T-helper 17 cell (primary cell): Measurements from ENCODE around the gene ATP10B. TPM values are rescaled to one million over a fixed set of nuclear protein-coding genes. Genes with fewer than 3 reads are reported as not detected.
"Not testable (repeated sequence)": the region's sequence is repeated elsewhere in the genome, so short reads cannot be mapped to it uniquely, and the experiment has no call there.

ENCODE experiments used
- ATAC-seq: fragments of 150-1000 bp; cut with Tn5 transposase; 2 replicates; pipeline ENCODE4 v1.10.0; 2021; ENCODE audit warnings: mild to moderate bottlenecking, moderate library complexity
- DNase-seq, 3 donors: peaks; one replicate each; pipeline versions ENCODE4 v3.0.0 to v3.0.0-alpha.2; 2020 to 2021
- H3K9me3 ChIP-seq: one replicate; pipeline ENCODE4 v1.7.0; 2013; ENCODE audit warnings: low read length, mild to moderate bottlenecking; ENCODE audit not compliant: control insufficient read depth, poor library complexity, severe bottlenecking
- H3K27ac Mint-ChIP-seq: one replicate; pipeline ENCODE4 v1.8.0; 2022; ENCODE audit warnings: mild to moderate bottlenecking, moderate library complexity, mixed read lengths
- H3K27me3 Mint-ChIP-seq: one replicate; pipeline ENCODE4 v1.8.0; 2022; ENCODE audit warnings: mixed read lengths
- H3K36me3 Mint-ChIP-seq: one replicate; pipeline ENCODE4 v1.8.0; 2022; ENCODE audit warnings: low read depth, mixed read lengths
- H3K4me1 Mint-ChIP-seq: one replicate; pipeline ENCODE4 v1.8.0; 2022; ENCODE audit warnings: mild to moderate bottlenecking, mixed read lengths
- H3K4me3 Mint-ChIP-seq: one replicate; pipeline ENCODE4 v1.8.0; 2022; ENCODE audit warnings: mild to moderate bottlenecking, moderate library complexity, mixed read lengths
- total RNA-seq, 4 donors: library from RNA in 2 of 4; stranded (reverse) in 2 of 4; gene quantifications; one replicate each; pipeline ENCODE4 v1.2.3 and lab custom pipeline; 2022 to 2026

Gene ATP10B
- total RNA-seq, 2 donors from 2014 or later, result not detected

- no peaks in the 10 kb centered on the region for H3K9me3 ChIP-seq
- Mint-ChIP-seq H3K27me3 (peaks cover 13% of the 10 kb centered on the region), H3K4me3 (no peak overlapping the region), H3K27ac (no peak overlapping the region), H3K4me1 (no peaks in the 10 kb centered on the region), H3K36me3 (no peaks in the 10 kb centered on the region)
- DNase-seq, result no peak
- ATAC-seq, result no peak
These were observed 124.6 kb downstream of the ATP10B start for GRCh38 chr5:160727296-160727997.

- Mint-ChIP-seq H3K27ac (no peak overlapping the region), H3K4me1 (no peaks in the 10 kb centered on the region), H3K36me3 (no peaks in the 10 kb centered on the region), H3K27me3 (peaks cover 12% of the 10 kb centered on the region), H3K4me3 (no peak overlapping the region)
- no peaks in the 10 kb centered on the region for H3K9me3 ChIP-seq
- no peak for DNase-seq
- no peak for ATAC-seq
These were observed 125.3 kb downstream of the ATP10B start for GRCh38 chr5:160726721-160727120.

- H3K9me3 ChIP-seq, result no peaks in the 10 kb centered on the region
- DNase-seq (no peak), ATAC-seq (no peak)
- Mint-ChIP-seq H3K36me3 (no peaks in the 10 kb centered on the region), H3K27me3 (peaks cover 6% of the 10 kb centered on the region), H3K4me3 (no peak overlapping the region), H3K27ac (no peak overlapping the region), H3K4me1 (no peaks in the 10 kb centered on the region)
These were observed 131.2 kb downstream of the ATP10B start for GRCh38 chr5:160720822-160721221.

- ATAC-seq, H3K4me1 Mint-ChIP-seq, H3K9me3 ChIP-seq, DNase-seq, H3K36me3 Mint-ChIP-seq, H3K4me3 Mint-ChIP-seq, H3K27me3 Mint-ChIP-seq, H3K27ac Mint-ChIP-seq: not testable (repeated sequence)
These were observed 136.5 kb downstream of the ATP10B start for GRCh38 chr5:160715508-160715907.

- no peak overlapping the region for H3K27ac Mint-ChIP-seq
- no peak for DNase-seq
- no peak overlapping the region for H3K4me3 Mint-ChIP-seq
- no peaks in the 10 kb centered on the region for H3K9me3 ChIP-seq
- H3K36me3 Mint-ChIP-seq, result no peaks in the 10 kb centered on the region
- H3K4me1 Mint-ChIP-seq, result no peaks in the 10 kb centered on the region
- peaks cover 5% of the 10 kb centered on the region for H3K27me3 Mint-ChIP-seq
- no peak for ATAC-seq
These were observed 148.3 kb downstream of the ATP10B start for GRCh38 chr5:160703547-160704189.

- ATAC-seq (no peak), DNase-seq (no peak)
- no peak overlapping the region for H3K27ac Mint-ChIP-seq
- peaks cover 5% of the 10 kb centered on the region for H3K27me3 Mint-ChIP-seq
- H3K36me3 Mint-ChIP-seq, result no peaks in the 10 kb centered on the region
- no peak overlapping the region for H3K4me3 Mint-ChIP-seq
- H3K4me1 Mint-ChIP-seq, result no peaks in the 10 kb centered on the region
- H3K9me3 ChIP-seq, result no peaks in the 10 kb centered on the region
These were observed 149.1 kb downstream of the ATP10B start for GRCh38 chr5:160702934-160703333.

GRCh38 chr5:160702311-160702803 lies 149.7 kb downstream of the ATP10B start:
- H3K9me3 ChIP-seq, result no peaks in the 10 kb centered on the region
- no peak overlapping the region for H3K4me3 Mint-ChIP-seq
- DNase-seq (no peak), ATAC-seq (no peak)
- no peaks in the 10 kb centered on the region for H3K4me1 Mint-ChIP-seq
- H3K36me3 Mint-ChIP-seq, result no peaks in the 10 kb centered on the region
- no peak overlapping the region for H3K27ac Mint-ChIP-seq
- H3K27me3 Mint-ChIP-seq, result peaks cover 5% of the 10 kb centered on the region

- Mint-ChIP-seq H3K4me3 (no peak overlapping the region), H3K36me3 (no peaks in the 10 kb centered on the region), H3K27me3 (peaks cover 5% of the 10 kb centered on the region), H3K4me1 (no peaks in the 10 kb centered on the region), H3K27ac (no peak overlapping the region)
- ATAC-seq (no peak), DNase-seq (no peak)
- no peaks in the 10 kb centered on the region for H3K9me3 ChIP-seq
These were observed 150.6 kb downstream of the ATP10B start for GRCh38 chr5:160701403-160701802.

GRCh38 chr5:160699301-160699700 lies 152.7 kb downstream of the ATP10B start:
- no peak overlapping the region for H3K4me3 Mint-ChIP-seq
- H3K9me3 ChIP-seq, result no peaks in the 10 kb centered on the region
- no peaks in the 10 kb centered on the region for H3K4me1 Mint-ChIP-seq
- ATAC-seq (no peak), DNase-seq (no peak)
- no peaks in the 10 kb centered on the region for H3K36me3 Mint-ChIP-seq
- H3K27ac Mint-ChIP-seq, result no peak overlapping the region
- peaks cover 5% of the 10 kb centered on the region for H3K27me3 Mint-ChIP-seq

- H3K27ac Mint-ChIP-seq, result no peak overlapping the region
- no peak for ATAC-seq
- H3K4me1 Mint-ChIP-seq, result no peaks in the 10 kb centered on the region
- DNase-seq, result no peak
- no peak overlapping the region for H3K4me3 Mint-ChIP-seq
- H3K9me3 ChIP-seq, result no peaks in the 10 kb centered on the region
- H3K36me3 Mint-ChIP-seq, result no peaks in the 10 kb centered on the region
- H3K27me3 Mint-ChIP-seq, result peaks cover 5% of the 10 kb centered on the region
These were observed 154.7 kb downstream of the ATP10B start for GRCh38 chr5:160697281-160697680.

- DNase-seq (no peak), ATAC-seq (no peak)
- no peak overlapping the region for H3K27ac Mint-ChIP-seq
- no peaks in the 10 kb centered on the region for H3K27me3 Mint-ChIP-seq
- no peaks in the 10 kb centered on the region for H3K36me3 Mint-ChIP-seq
- no peaks in the 10 kb centered on the region for H3K9me3 ChIP-seq
- no peak overlapping the region for H3K4me3 Mint-ChIP-seq
- no peaks in the 10 kb centered on the region for H3K4me1 Mint-ChIP-seq
These were observed 157.1 kb downstream of the ATP10B start for GRCh38 chr5:160694896-160695295.

- Mint-ChIP-seq H3K4me3 (no peak overlapping the region), H3K4me1 (no peaks in the 10 kb centered on the region), H3K27me3 (no peaks in the 10 kb centered on the region), H3K36me3 (no peaks in the 10 kb centered on the region), H3K27ac (no peak overlapping the region)
- no peak for DNase-seq
- no peak for ATAC-seq
- H3K9me3 ChIP-seq, result no peaks in the 10 kb centered on the region
These were observed 158.1 kb downstream of the ATP10B start for GRCh38 chr5:160693831-160694465.

GRCh38 chr5:160692271-160692670 lies 159.7 kb downstream of the ATP10B start:
- no peaks in the 10 kb centered on the region for H3K9me3 ChIP-seq
- Mint-ChIP-seq H3K4me1 (no peaks in the 10 kb centered on the region), H3K4me3 (no peak overlapping the region), H3K27me3 (peaks cover 16% of the 10 kb centered on the region), H3K36me3 (no peaks in the 10 kb centered on the region), H3K27ac (no peak overlapping the region)
- DNase-seq (no peak), ATAC-seq (no peak)
